MM.1S (cell line): ENCODE results near the gene MBTD1.

Source experiments
- DNase-seq: peaks from one replicate; pipeline ENCODE4 v3.0.0-alpha.2; 2015
- H2AFZ ChIP-seq: fragments of 300-600 bp; sonication (generic); 2 replicates; pipeline ENCODE4 v1.6.0; 2016; ENCODE audit warnings: antibody characterized with exemption, low read length
- H3F3A ChIP-seq: fragments of 300-600 bp; sonication (generic); 2 replicates; pipeline ENCODE4 v1.6.1; 2016; ENCODE audit warnings: mild to moderate bottlenecking, antibody characterized with exemption, low read length, moderate library complexity, mixed read lengths; ENCODE audit not compliant: insufficient read depth
- H3K27ac ChIP-seq: fragments of 300-600 bp; sonication (generic); 2 replicates; pipeline ENCODE4 v1.5.1; 2016; ENCODE audit warnings: mild to moderate bottlenecking, low read length
- H3K27me3 ChIP-seq: fragments of 300-600 bp; sonication (generic); replicated peaks from 2 replicates; pipeline ENCODE4 v1.6.0; 2016; ENCODE audit warnings: low read length; ENCODE audit not compliant: insufficient read depth
- H3K36me3 ChIP-seq: fragments of 300-600 bp; sonication (generic); replicated peaks from 2 replicates; pipeline ENCODE4 v1.6.1; 2016; ENCODE audit warnings: mild to moderate bottlenecking, low read length, mixed read lengths; ENCODE audit not compliant: insufficient read depth
- H3K4me1 ChIP-seq: fragments of 300-600 bp; sonication (generic); 2 replicates; pipeline ENCODE4 v1.6.1; 2016; ENCODE audit warnings: low read length, mixed read lengths
- H3K4me2 ChIP-seq: fragments of 300-600 bp; sonication (generic); 2 replicates; pipeline ENCODE4 v1.6.0; 2016; ENCODE audit warnings: low read depth, low read length
- H3K4me3 ChIP-seq: fragments of 300-600 bp; sonication (generic); 2 replicates; pipeline ENCODE4 v1.5.1; 2016; ENCODE audit warnings: low read length, mixed read lengths
- H3K79me2 ChIP-seq: fragments of 300-600 bp; sonication (generic); 2 replicates; pipeline ENCODE4 v1.6.1; 2016; ENCODE audit warnings: mixed run types, low read length, mixed read lengths
- H3K9ac ChIP-seq: fragments of 300-600 bp; sonication (generic); 2 replicates; pipeline ENCODE4 v1.6.1; 2016; ENCODE audit warnings: low read length, mixed read lengths
- H3K9me2 ChIP-seq: fragments of 300-600 bp; sonication (generic); replicated peaks from 2 replicates; pipeline ENCODE4 v1.6.1; 2016; ENCODE audit warnings: mild to moderate bottlenecking, low read length, mixed read lengths; ENCODE audit not compliant: insufficient read depth
- H3K9me3 ChIP-seq: fragments of 300-600 bp; sonication (generic); replicated peaks from 2 replicates; pipeline ENCODE4 v1.6.1; 2016; ENCODE audit warnings: mild to moderate bottlenecking, low read length, mixed read lengths; ENCODE audit not compliant: insufficient read depth
- H4K20me1 ChIP-seq: fragments of 300-600 bp; sonication (generic); 2 replicates; pipeline ENCODE4 v1.6.1; 2016; ENCODE audit warnings: mild to moderate bottlenecking, low read length, moderate library complexity, mixed read lengths; ENCODE audit not compliant: insufficient read depth
- EZH2 ChIP-seq: fragments of 300-600 bp; sonication (generic); optimal IDR thresholded peaks from 2 replicates; pipeline ENCODE3; 2017; ENCODE audit warnings: low read depth, mild to moderate bottlenecking, antibody characterized with exemption, low read length, mixed read lengths
- EZH2phosphoT487 ChIP-seq: fragments of 300-600 bp; sonication (generic); IDR thresholded peaks from 2 replicates; pipeline ENCODE4 v1.6.1; 2018; ENCODE audit warnings: antibody characterized with exemption, low read length
- TF ChIP-seq, protein P1 (sequence below): fragments of 300-600 bp; sonication (generic); IDR thresholded peaks from 2 replicates; pipeline ENCODE4 v1.5.1; 2016; ENCODE audit warnings: antibody characterized with exemption, low read length, mixed read lengths

Gene MBTD1

DNA sequence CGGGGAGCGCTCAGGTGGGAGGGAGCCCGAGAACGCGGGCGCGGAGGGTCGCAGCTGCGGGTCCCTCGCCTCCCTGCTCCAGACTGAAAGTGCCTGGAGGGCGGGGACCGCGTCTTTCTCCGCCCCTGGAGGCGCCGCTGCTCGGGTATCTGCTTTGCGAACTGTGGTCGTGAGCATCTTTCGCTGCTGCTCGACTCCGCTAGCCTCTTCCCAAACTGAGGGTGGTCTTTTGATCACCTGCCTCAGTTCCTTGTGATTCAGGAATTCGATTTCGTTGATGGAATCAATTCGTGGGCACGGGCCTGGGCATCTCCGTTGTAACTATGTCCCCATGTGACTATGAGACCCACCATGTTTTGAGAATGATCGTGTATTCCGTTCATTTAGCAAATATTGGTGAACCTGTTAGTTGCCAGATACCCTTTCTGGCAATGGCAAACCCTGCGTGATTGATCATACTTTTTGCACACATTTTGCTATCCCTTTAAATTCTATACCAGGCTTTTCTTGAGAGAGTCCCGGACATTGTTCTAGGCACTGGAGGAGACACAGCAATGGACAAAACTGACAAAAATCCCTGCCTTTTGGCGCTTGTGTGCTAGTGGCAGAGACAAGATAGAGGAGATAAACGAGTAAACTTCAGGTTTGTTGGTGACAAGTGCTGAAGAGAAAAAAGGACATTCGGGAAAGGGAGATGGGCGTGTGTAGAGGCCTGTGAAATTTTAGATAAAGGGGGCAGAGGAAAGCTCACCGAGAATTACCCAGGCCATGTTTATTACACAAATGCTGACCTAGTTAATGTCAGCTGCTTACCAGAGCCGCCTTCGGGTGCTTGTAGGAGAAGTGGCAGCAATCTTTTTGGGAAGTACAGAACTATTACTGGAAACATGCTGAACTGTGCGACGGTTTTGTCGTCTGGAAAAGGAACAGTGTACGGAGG lies 1.4 kb upstream of the MBTD1 start:
- H3K9me3 ChIP-seq: no peaks in the 10 kb centered on the region
- peaks cover 88% of the 10 kb centered on the region for H3K79me2 ChIP-seq
- H3K9me2 ChIP-seq: no peaks in the 10 kb centered on the region
- DNase-seq: peak; percentile 73
- peak overlapping the region; percentile 97 for H3K4me3 ChIP-seq
- peak overlapping the region; percentile 88 for H3K4me2 ChIP-seq
- 0 out of 2 replicates have a peak, but pooled peaks cover 8% of the 10 kb centered on the region for H3K36me3 ChIP-seq
- H3K27ac ChIP-seq: no peak overlapping the region
- peaks cover 4% of the 10 kb centered on the region; the same call in 1 of the 2 replicates for H3F3A ChIP-seq
- peak overlapping the region; percentile 96; the same call in 1 of the 2 replicates for H3K9ac ChIP-seq
- TF ChIP-seq, protein P1, sequence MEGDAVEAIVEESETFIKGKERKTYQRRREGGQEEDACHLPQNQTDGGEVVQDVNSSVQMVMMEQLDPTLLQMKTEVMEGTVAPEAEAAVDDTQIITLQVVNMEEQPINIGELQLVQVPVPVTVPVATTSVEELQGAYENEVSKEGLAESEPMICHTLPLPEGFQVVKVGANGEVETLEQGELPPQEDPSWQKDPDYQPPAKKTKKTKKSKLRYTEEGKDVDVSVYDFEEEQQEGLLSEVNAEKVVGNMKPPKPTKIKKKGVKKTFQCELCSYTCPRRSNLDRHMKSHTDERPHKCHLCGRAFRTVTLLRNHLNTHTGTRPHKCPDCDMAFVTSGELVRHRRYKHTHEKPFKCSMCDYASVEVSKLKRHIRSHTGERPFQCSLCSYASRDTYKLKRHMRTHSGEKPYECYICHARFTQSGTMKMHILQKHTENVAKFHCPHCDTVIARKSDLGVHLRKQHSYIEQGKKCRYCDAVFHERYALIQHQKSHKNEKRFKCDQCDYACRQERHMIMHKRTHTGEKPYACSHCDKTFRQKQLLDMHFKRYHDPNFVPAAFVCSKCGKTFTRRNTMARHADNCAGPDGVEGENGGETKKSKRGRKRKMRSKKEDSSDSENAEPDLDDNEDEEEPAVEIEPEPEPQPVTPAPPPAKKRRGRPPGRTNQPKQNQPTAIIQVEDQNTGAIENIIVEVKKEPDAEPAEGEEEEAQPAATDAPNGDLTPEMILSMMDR: no peak
- TF ChIP-seq EZH2phosphoT487 (no peak), EZH2 (no peak)
- H4K20me1 ChIP-seq: peaks cover 8% of the 10 kb centered on the region; the same call in 1 of the 2 replicates
- peak overlapping the region; percentile 47 for H2AFZ ChIP-seq
- no peaks in the 10 kb centered on the region for H3K27me3 ChIP-seq
- peaks cover 37% of the 10 kb centered on the region for H3K4me1 ChIP-seq

DNA sequence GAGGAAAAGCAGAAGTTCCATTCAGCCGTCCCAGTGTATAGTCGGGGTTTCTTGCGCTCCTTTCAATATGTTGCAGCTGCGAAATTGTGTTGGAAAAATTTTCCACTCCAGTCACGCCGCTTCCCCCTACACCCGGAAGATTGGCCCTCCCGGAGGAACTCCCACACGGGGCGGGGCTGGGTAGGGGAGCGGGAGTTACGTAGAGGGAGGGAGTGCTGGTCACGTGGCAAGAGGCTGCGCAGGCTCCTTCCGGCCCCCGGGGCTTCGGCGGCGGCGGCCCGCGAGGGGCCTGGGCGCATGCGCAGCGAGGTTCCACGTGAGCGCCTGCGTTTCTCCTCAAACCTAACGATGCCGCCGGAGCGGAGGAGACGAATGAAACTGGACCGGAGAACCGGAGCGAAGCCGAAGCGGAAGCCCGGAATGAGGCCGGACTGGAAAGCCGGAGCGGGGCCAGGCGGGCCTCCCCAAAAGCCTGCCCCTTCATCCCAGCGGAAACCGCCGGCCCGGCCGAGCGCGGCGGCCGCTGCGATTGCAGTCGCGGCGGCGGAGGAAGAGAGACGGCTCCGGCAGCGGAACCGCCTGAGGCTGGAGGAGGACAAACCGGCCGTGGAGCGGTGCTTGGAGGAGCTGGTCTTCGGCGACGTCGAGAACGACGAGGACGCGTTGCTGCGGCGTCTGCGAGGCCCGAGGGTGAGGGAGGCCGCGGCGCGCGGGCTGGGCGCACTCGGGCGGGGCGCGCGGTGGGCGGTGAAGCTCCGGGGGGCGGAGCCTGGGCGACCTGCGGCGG lies 581 bp upstream of the MBTD1 start, which contains the start of gene UTP18:
Gene UTP18, plus strand, starts transcription at position 310 of the 787 bp plus-strand sequence. Its CDS starts 39 bp downstream, at position 349.
- Histone ChIP-seq H3K4me3 (peak within 1 kb of the TSS; percentile 97), H3K79me2 (peaks cover 90% of the 10 kb centered on the region), H3K27ac (peak within 1 kb of the TSS; percentile 95), H2AFZ (peak within 1 kb of the TSS; percentile 97), H3K9me2 (no peaks in the 10 kb centered on the region), H3K9ac (peak within 1 kb of the TSS; percentile 96), H3F3A (peaks cover 4% of the 10 kb centered on the region; the same call in 1 of the 2 replicates), H3K9me3 (no peaks in the 10 kb centered on the region), H3K27me3 (no peaks in the 10 kb centered on the region), H4K20me1 (peaks cover 8% of the 10 kb centered on the region; the same call in 1 of the 2 replicates), H3K4me1 (peaks cover 37% of the 10 kb centered on the region), H3K36me3 (peaks cover 3% of the 10 kb centered on the region; the same call in 1 of the 2 replicates), H3K4me2 (peak within 1 kb of the TSS; percentile 90)
- TF ChIP-seq EZH2 (no peak), EZH2phosphoT487 (no peak)
- TF ChIP-seq, protein P1: no peak
- peak; percentile 97 for DNase-seq

DNA sequence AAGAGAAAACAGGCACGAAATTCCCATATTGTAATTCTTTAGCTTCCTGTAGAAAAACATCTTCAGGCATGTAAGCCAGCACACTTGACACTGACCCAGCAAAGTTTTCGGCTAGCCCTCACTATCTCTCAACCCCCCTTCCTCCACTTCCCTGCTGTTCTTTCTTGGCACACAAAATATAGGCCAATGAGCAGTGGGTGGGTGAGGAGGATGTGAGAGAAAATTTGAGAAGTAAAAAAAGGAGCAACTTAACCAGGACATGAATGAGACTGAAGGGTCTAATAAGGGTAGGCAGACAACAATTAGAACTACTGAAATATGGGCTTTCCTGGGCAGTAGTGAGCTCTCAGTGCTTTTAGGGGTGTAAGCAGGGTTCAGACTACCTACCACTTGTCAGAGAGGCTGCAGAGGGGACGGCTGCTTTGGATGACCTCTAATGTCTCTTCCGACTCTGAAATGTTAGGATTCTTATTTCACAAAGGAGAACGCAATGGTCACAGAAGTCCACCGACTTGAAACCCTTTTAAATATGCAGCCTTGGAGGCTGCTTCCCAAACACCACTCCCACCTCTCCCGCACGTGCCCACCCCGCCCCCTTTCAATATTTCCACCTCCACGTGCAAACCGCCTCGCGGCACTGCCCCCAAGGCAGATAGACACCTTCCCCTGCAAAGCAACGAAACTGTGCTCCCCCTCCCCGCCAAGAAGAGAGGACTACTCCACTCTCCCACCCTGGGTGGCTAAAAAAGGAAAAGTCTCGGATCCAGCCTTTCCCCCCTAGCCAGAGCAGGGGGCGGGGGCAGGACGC lies 889 bp downstream of the MBTD1 start:
- H4K20me1 ChIP-seq: peaks cover 8% of the 10 kb centered on the region; the same call in 1 of the 2 replicates

More for the DNA sequence above, 889 bp downstream of the MBTD1 start:
- peak overlapping the region; percentile 97 for H3K4me3 ChIP-seq
- H3K4me1 ChIP-seq: peaks cover 37% of the 10 kb centered on the region
- no peaks in the 10 kb centered on the region for H3K9me2 ChIP-seq
- H3K36me3 ChIP-seq: peaks cover 3% of the 10 kb centered on the region; the same call in 1 of the 2 replicates
- H3K79me2 ChIP-seq: peaks cover 94% of the 10 kb centered on the region
- peak overlapping the region; percentile 94; the same call in 1 of the 2 replicates for H2AFZ ChIP-seq
- H3F3A ChIP-seq: peaks cover 4% of the 10 kb centered on the region; the same call in 1 of the 2 replicates
- no peak for DNase-seq
- TF ChIP-seq, protein P1: no peak
- TF ChIP-seq EZH2phosphoT487: no peak
- TF ChIP-seq EZH2: no peak
- H3K4me2 ChIP-seq: peak overlapping the region; percentile 90
- H3K27ac ChIP-seq: no peak overlapping the region
- peak overlapping the region; percentile 96 for H3K9ac ChIP-seq
- no peaks in the 10 kb centered on the region for H3K27me3 ChIP-seq
- H3K9me3 ChIP-seq: no peaks in the 10 kb centered on the region
